Left hindlimb (tissue), 1 donor: ENCODE measurements around the gene NFATC1.

Source experiments
- DNase-seq: peaks from one replicate; pipeline ENCODE4 v3.0.0-alpha.2; 2018

The NFATC1 gene

GRCh38 chr18:79511271-79511670 is 115.5 kb downstream of the NFATC1 start:
- DNase-seq: peak; percentile 6

DNA sequence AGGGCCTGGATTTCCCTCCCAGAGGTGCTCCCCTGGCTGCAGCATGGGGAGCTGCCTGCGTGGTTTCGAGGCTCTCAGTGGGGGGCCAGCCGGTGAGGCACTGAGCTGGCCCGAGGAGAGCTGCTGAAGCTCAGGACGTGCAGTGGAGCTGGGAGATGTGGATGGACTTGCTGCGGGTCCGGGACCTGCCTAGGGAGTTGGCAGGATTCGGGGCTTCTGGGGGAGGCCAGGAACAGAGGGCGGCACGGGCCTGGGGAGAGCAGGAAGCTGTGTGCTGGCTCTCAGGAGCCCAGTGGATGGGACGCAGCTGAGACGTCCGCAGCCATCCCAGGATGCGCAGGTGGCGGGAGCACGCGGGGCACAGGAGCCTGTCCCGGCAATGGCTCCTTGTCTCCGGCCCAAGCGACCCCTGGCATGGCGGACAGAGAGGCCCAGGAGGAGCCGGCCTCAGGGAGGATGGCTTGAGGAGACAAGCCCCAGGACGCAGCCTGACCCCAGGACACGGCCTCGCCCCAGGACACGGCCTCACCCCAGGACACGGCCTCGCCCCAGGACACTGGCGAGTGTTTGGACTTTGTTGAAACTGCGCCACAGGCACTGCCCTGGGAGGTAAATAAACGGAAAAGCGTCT is 116.1 kb downstream of the NFATC1 start:
- peak; percentile 23 for DNase-seq

DNA sequence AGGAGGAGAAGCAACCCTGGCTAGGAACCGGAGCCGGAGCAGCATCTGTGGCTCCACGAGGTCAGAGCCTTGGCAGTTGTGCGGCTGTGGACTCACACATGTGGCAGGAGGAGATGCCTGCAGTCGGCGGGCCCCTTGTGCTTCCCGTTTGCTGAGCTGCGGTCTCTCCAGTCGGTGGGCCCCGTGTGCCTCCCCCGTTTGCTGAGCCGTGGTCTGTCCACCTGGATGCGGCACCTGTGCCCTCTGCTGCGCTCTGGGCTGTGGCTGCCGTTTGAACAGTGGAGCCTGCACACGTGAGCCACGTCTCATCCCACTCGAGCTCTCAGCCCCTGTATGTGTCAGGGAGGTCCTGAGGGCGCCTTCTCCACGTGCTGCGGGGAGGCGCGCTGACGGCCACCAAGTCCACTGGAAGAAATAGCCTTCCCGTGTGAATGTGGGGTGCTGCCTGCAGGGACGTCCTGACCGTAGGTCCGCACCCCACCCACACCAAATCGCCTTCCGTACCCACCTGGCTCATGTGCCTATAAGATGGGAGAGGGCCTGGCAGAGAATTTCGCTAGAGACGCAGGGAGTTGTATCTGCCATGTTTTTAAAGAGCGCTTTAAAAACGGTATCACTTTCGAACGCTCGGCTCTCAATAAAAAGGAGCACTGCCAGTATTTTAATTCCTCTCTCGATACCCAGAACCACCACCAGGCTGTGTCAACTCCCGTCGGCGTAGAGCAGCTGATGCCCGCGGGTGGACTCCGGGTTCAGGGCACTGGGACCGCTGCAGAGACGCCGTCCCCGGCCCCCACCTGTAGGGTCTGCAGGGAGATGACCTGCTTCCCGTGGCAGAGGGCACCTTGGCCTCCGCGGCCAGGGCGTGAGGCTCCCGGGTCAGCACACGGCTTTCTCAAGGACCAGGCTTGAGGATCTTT is 117.0 kb downstream of the NFATC1 start:
- peak; percentile 25 for DNase-seq

DNA sequence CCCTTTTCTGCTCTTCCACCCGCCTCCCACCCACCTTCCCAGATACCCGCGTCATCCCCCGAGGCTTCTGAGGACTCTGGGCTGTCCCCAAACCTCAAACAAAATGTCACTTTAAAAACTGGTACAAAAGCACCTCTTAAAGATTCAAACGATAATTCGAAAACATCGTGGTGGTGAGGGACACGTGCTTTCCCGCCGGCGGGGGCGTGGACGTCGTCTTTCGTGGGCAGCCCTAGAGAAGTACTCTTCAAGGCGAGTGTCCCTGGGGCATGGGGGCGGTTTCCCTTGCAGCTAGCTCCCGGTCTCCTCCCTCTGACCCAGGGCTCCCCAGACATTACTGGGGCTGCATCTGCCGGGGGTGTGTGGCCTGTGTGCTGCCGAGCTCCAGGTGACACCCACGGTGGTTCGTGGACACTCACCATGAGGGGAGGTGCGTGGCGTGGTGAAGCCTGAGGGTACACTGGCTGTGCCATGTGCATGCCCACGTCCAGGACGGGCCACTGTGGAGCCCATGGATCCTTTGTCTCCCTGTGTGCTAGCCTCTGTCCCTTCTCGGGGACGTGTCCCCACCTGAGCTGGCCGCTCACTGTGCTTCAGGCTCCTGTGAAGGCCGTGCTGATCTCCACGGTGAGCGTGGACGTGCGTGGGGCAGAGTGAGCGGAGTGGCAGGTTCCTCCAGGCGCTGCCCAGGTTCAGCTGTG is 117.8 kb downstream of the NFATC1 start:
- DNase-seq: peak; percentile 13

DNA sequence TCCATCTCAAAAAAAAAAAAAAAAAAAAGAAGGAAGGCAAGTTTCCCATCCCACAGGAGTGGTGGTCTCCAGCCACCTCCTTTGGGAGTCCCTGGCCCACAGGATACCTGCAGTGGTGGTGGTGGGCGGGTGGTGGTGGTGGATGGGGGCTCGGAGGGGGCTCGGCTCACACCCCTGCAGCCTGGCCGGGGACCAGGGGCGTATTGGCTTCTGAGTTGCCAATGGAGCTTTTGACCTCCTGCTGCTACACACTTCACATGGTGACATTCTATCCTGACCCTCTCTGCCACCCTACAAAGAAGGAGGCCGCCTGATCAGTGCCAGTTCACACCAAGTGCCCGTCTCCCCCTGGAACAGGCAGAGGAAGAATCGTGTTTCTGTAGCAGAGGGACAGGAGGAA is 119.6 kb downstream of the NFATC1 start:
- peak; percentile 24 for DNase-seq

- DNase-seq: peak; percentile 51
Observed at GRCh38 chr18:79515944-79516351, 120.2 kb downstream of the NFATC1 start.

- peak; percentile 30 for DNase-seq
Observed at GRCh38 chr18:79516441-79516931, 120.8 kb downstream of the NFATC1 start.

DNA sequence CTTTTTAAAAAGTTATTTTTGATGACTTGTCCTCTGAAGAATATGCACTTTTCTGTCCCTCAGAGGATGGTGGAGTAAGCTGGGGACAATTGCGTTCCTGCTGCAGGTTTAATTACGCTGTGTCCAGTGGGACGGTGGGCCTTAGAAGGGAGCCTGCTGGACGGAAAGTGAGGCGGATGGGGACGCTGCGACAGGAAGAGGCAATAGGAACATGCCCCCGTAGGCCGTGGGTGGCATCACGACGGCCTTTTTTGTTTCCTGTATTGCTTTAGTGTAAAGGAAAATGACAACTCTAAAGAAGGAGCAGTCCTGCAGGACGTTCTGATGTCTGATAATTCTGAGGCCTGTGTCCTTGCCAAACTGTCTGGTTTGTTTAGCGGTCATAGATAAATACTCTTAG is 121.6 kb downstream of the NFATC1 start:
- peak; percentile 15 for DNase-seq

GRCh38 chr18:79518028-79518682 is 122.4 kb downstream of the NFATC1 start:
- peak; percentile 20 for DNase-seq

- no peak for DNase-seq
Observed at GRCh38 chr18:79518683-79519128, 123.0 kb downstream of the NFATC1 start.

- DNase-seq: peak; percentile 54
Observed at GRCh38 chr18:79519751-79520477, 124.2 kb downstream of the NFATC1 start.

DNA sequence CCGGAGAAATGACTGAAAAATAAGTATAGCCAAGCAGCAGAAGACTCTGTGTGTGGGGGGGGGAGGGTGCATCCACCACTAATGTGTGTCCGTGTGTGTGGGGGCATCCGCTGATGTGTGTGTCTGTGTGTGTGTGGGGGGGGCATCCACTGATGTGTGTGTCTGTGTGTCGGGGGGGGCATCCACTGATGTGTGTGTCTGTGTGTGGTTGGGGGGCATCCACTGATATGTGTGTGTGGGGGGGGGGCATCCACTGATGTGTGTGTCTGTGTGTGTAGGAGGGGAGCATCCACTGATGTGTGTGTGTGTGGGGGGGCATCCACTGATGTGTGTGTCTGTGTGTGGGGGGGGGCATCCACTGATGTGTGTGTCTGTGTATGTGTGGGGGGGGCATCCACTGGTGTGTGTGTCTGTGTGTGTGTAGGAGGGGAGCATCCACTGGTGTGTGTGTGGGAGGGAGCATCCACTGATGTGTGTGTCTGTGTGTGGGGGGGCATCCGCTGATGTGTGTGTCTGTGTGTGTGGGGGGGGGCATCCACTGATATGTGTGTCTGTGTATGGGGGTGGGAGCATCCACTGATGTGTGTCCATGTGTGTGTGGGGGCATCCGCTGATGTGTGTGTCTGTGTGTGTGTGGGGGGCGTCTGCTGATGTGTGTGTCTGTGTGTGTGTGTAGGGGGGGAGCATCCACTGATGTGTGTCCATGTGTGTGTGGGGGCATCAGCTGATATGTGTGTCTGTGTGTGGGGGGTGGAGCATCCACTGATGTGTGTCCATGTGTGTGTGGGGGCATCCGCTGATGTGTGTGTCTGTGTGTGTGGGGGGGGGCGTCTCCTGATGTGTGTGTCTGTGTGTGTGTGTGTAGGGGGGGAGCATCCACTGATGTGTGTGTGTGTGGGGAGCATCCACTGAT is 125.0 kb downstream of the NFATC1 start:
- DNase-seq: peak; percentile 20

- peak; percentile 23 for DNase-seq
Observed at GRCh38 chr18:79521416-79522205, 125.9 kb downstream of the NFATC1 start.

DNA sequence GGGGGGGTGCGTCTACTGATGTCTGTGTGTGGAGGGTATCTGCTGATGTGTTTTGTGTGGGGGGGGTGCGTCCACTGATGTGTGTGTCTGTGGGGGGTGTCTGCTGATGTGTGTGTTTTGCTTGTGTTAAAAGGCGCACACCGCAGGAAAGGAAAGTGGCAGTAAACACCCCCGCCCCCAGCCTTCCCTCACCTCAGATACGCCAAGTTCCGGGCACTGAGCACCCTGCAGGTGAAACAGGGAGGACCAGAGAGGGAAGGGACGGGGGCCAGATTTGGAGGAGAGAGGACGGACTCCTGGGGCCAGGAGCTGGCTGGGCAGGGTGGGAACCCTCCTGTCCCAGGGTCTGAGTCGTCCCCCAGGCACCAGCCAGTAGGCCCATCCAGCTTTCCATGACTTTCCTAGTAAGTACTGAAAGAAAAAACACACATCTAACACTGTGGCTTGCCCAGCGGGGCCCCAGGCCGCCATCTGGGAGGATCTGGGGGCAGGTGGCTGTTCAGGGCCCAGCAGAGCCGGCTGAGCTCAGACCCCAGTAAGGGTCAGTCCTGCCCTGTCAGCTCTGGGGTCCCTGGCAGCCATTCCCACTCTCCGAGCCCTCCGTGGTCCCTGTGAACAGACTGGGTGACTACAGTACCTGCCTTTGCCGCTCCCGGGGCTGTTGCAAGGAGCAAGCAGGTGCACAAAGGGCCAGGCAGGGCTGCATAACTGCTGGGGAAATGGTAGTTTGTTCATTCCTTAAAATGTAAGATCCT is 126.9 kb downstream of the NFATC1 start:
- DNase-seq: peak; percentile 30

DNA sequence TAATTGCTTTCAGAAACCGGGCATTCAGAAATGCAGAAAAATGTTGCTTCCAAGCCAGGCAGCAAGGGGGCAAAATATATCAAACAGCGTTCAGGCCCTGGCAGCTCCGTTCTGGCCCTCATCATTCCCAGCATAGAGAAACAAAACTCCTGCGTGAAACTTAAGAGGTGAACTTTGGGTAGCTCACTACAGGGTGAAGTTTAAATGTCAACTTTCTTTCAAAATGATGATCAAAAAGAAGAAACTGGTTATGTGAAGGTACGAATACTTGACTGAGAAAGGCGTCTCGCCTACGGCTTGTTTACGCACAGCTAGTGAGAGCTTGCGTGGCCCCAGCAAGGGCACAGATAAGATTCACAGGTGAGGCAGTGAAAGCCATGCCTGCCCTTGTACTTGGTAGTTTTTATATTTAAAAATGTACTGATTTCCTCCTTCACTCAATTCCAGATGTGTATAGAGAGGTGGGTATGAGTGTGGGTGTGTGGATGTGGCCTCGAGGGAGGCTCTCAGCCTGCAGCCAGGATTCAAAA is 127.5 kb downstream of the NFATC1 start:
- no peak for DNase-seq

- DNase-seq: no peak
Observed at GRCh38 chr18:79523736-79524180, 128.0 kb downstream of the NFATC1 start.

DNA sequence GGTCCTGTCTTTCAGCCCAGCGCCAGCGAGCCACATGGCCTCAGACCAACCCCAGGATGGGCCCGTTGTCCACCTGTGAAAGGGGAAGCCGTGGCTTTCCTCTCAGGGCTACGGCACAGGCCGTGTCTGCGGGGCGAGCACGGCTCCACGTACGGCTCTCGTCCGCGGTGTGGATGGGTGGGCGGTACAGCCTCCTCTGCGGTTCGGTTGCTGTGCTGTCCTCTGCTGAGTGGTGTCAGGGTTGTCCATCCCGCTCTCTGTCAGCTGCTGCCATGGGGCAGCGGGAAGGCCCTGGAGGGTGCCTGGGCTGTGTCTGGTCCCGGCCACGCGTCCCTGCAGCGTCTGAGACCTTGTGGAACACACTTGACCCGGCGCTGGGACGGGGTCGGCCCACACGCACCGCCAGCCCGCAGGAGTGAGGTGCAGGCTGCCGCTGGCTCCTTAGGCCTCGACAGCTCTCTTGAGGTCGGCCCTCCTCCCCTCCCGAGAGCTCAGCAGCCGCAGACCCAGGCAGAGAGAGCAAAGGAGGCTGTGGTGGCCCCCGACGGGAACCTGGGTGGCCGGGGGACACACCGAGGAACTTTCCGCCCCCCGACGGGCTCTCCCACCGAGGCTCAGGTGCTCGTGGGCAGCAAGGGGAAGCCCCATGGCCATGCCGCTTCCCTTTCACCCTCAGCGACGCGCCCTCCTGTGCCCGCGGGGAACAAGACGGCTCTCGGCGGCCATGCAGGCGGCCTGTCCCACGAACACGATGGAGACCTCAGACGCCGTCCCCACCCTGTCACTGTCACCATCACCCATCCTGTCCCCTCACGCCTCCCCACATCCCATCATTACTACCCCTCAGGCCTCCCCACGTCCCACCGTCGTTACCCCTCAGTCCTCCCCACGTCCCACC is 128.7 kb downstream of the NFATC1 start:
- DNase-seq: peak; percentile 38
